Large intestine (tissue), 12 donors: ENCODE results near the gene RPS6KC1. TPM values are rescaled to one million over a fixed set of nuclear protein-coding genes. Genes with fewer than 3 reads are reported as not detected.
"Not testable (repeated sequence)": the region's sequence is repeated elsewhere in the genome, so short reads cannot be mapped to it uniquely, and the experiment has no call there.

Source experiments
- DNase-seq, 2 donors: peaks; one replicate each; pipeline versions ENCODE4 v3.0.0 to v3.0.0-alpha.2; 2013
- H3K27ac ChIP-seq: one replicate; pipeline ENCODE4 v1.5.1; 2013; ENCODE audit warnings: low read length
- H3K27me3 ChIP-seq: 2 replicates; pipeline ENCODE4 v1.6.1; 2013; ENCODE audit warnings: low read length; ENCODE audit not compliant: control insufficient read depth, insufficient read depth
- H3K36me3 ChIP-seq: 2 replicates; pipeline ENCODE4 v1.6.1; 2013; ENCODE audit warnings: low read length; ENCODE audit not compliant: control insufficient read depth, insufficient read depth
- H3K4me1 ChIP-seq: one replicate; pipeline ENCODE4 v1.6.1; 2013; ENCODE audit warnings: low read length; ENCODE audit not compliant: control insufficient read depth, insufficient read depth
- H3K4me3 ChIP-seq: one replicate; pipeline ENCODE4 v1.5.1; 2013; ENCODE audit warnings: low read length
- H3K9me3 ChIP-seq: one replicate; pipeline ENCODE4 v1.6.1; 2013; ENCODE audit warnings: mild to moderate bottlenecking, low read depth, low read length, moderate library complexity; ENCODE audit not compliant: control insufficient read depth
- WGBS: methylation state at CpG from one replicate; pipeline ENCODE4 v1.1.5; 2013; ENCODE audit warnings: low lambda C conversion rate; ENCODE audit not compliant: insufficient coverage; 5-methylcytosine and 5-hydroxymethylcytosine counted together
- long read RNA-seq, 11 donors: transcript quantifications; one replicate each; lab custom pipeline, GENCODE V29; 2026
- polyA plus RNA-seq: library from polyadenylated mRNA; unstranded; fragments of 120-200 nt; gene quantifications from one replicate; pipeline ENCODE4 v1.2.1, GENCODE V29; 2013

RPS6KC1 gene
- 13.7 TPM for polyA plus RNA-seq
- long read RNA-seq, donor 1, result 0 reads
- long read RNA-seq, donor 2, full-length matches to known transcripts, result 2 of 2 reads
- long read RNA-seq, donor 2, partial matches to known transcripts, result 0 of 2 reads
- long read RNA-seq, donor 2, other reads (novel, unspliced or antisense), result 0 of 2 reads
- long read RNA-seq, donor 3, result 0 reads
- long read RNA-seq, donor 4, result 0 reads
- long read RNA-seq, donor 5, result 0 reads
- long read RNA-seq, donor 6, full-length matches to known transcripts, result 2 of 2 reads
- long read RNA-seq, donor 6, partial matches to known transcripts, result 0 of 2 reads
- long read RNA-seq, donor 6, other reads (novel, unspliced or antisense), result 0 of 2 reads
- long read RNA-seq, donor 7, result 0 reads
- long read RNA-seq, donor 8, result 0 reads
- long read RNA-seq, donor 9, full-length matches to known transcripts, result 2 of 2 reads
- long read RNA-seq, donor 9, partial matches to known transcripts, result 0 of 2 reads
- long read RNA-seq, donor 9, other reads (novel, unspliced or antisense), result 0 of 2 reads
- long read RNA-seq, donor 10, result 0 reads
- long read RNA-seq, donor 11, full-length matches to known transcripts, result 1 of 1 reads
- long read RNA-seq, donor 11, partial matches to known transcripts, result 0 of 1 reads
- long read RNA-seq, donor 11, other reads (novel, unspliced or antisense), result 0 of 1 reads

GRCh38 chr1:213051127-213051880 lies at the start of gene RPS6KC1:
Gene RPS6KC1, plus strand, starts transcription at chr1:213051241. Its CDS starts 164 bp downstream, at chr1:213051405.
- WGBS, result no CpG with 5 or more reads among the region's 42 CpGs
- Histone ChIP-seq H3K4me3 (peak within 1 kb of the TSS; percentile 83), H3K9me3 (no peaks in the 10 kb centered on the region), H3K27me3 (no peaks in the 10 kb centered on the region), H3K36me3 (no peaks in the 10 kb centered on the region), H3K27ac (peak within 1 kb of the TSS; percentile 74), H3K4me1 (peaks cover 5% of the 10 kb centered on the region)
- DNase-seq, result peak; percentile 67 to 89

GRCh38 chr1:213003256-213003655 lies 47.8 kb upstream of the RPS6KC1 start:
- no peaks in the 10 kb centered on the region for H3K4me1 ChIP-seq
- no peak overlapping the region for H3K4me3 ChIP-seq
- peaks cover 45% of the 10 kb centered on the region for H3K36me3 ChIP-seq
- H3K27me3 ChIP-seq, result no peaks in the 10 kb centered on the region
- DNase-seq, result no peak
- 90% methylated on average over 2 of the region's 3 CpGs for WGBS
- H3K9me3 ChIP-seq, result no peaks in the 10 kb centered on the region
- H3K27ac ChIP-seq, result no peak overlapping the region

GRCh38 chr1:213008564-213008963 lies 42.5 kb upstream of the RPS6KC1 start:
- Histone ChIP-seq H3K36me3 (peaks cover 29% of the 10 kb centered on the region), H3K4me3 (no peak overlapping the region), H3K27me3 (no peaks in the 10 kb centered on the region), H3K4me1 (no peaks in the 10 kb centered on the region), H3K9me3 (no peaks in the 10 kb centered on the region), H3K27ac (no peak overlapping the region)
- 83% methylated on average over 1 of the region's 2 CpGs for WGBS
- DNase-seq, result no peak

- Histone ChIP-seq H3K9me3 (peaks cover 2% of the 10 kb centered on the region), H3K36me3 (peaks cover 8% of the 10 kb centered on the region), H3K27ac (peak overlapping the region; percentile 90), H3K4me1 (peaks cover 6% of the 10 kb centered on the region), H3K4me3 (peak overlapping the region; percentile 92), H3K27me3 (no peaks in the 10 kb centered on the region)
- no peak for DNase-seq
- WGBS, result no CpG with 5 or more reads among the region's 7 CpGs
These were observed 36.4 kb upstream of the RPS6KC1 start for GRCh38 chr1:213014642-213015041.

- H3K4me1 ChIP-seq, result peaks cover 6% of the 10 kb centered on the region
- 0% methylated on average over 4 of the region's 66 CpGs for WGBS
- peak within 1 kb of the TSS; percentile 92 for H3K4me3 ChIP-seq
- peaks cover 2% of the 10 kb centered on the region for H3K9me3 ChIP-seq
- H3K36me3 ChIP-seq, result peaks cover 8% of the 10 kb centered on the region
- no peaks in the 10 kb centered on the region for H3K27me3 ChIP-seq
- peak; percentile 98 to 99 for DNase-seq
- peak within 1 kb of the TSS; percentile 90 for H3K27ac ChIP-seq
These were observed 35.7 kb upstream of the RPS6KC1 start, which contains the start of gene ANGEL2 for GRCh38 chr1:213015099-213016050. Gene ANGEL2, minus strand, starts transcription at chr1:213015867. Its CDS starts 196 bp downstream, at chr1:213015671.

- WGBS, result no CpG with 5 or more reads among the region's 9 CpGs
- H3K27me3 ChIP-seq, result no peaks in the 10 kb centered on the region
- peaks cover 6% of the 10 kb centered on the region for H3K4me1 ChIP-seq
- H3K36me3 ChIP-seq, result no peaks in the 10 kb centered on the region
- no peak for DNase-seq
- H3K27ac ChIP-seq, result no peak overlapping the region
- H3K9me3 ChIP-seq, result peaks cover 2% of the 10 kb centered on the region
- no peak overlapping the region for H3K4me3 ChIP-seq
These were observed 33.4 kb upstream of the RPS6KC1 start for GRCh38 chr1:213017447-213018273.

GRCh38 chr1:213019450-213019849 lies 31.6 kb upstream of the RPS6KC1 start:
- WGBS, result 92% methylated on average over 2 of the region's 4 CpGs
- Histone ChIP-seq H3K4me3 (no peak overlapping the region), H3K36me3 (no peaks in the 10 kb centered on the region), H3K27ac (no peak overlapping the region), H3K27me3 (no peaks in the 10 kb centered on the region), H3K9me3 (peaks cover 2% of the 10 kb centered on the region), H3K4me1 (peaks cover 2% of the 10 kb centered on the region)
- DNase-seq, result no peak

- Histone ChIP-seq H3K4me3 (no peak overlapping the region), H3K4me1 (no peaks in the 10 kb centered on the region), H3K27ac (no peak overlapping the region), H3K9me3 (peaks cover 2% of the 10 kb centered on the region), H3K36me3 (no peaks in the 10 kb centered on the region), H3K27me3 (no peaks in the 10 kb centered on the region)
- no peak for DNase-seq
- WGBS, result 100% methylated on average over 1 of the region's 3 CpGs
These were observed 31.0 kb upstream of the RPS6KC1 start for GRCh38 chr1:213020016-213020415.

GRCh38 chr1:213027024-213027423 lies 24.0 kb upstream of the RPS6KC1 start:
- not testable (repeated sequence) for H3K27ac ChIP-seq
- no CpG with 5 or more reads among the region's 3 CpGs for WGBS

More at GRCh38 chr1:213027024-213027423, 24.0 kb upstream of the RPS6KC1 start:
- H3K27me3 ChIP-seq, DNase-seq, H3K9me3 ChIP-seq, H3K36me3 ChIP-seq, H3K4me1 ChIP-seq, H3K4me3 ChIP-seq: not testable (repeated sequence)
